Tibial artery (tissue), 4 donors: ENCODE measurements around the gene COX5B.
A peak's percentile ranks its signal among the peaks of the same experiment; 100 is the strongest.

Experiments used
- DNase-seq, 2 donors: peaks; one replicate each; pipeline ENCODE4 v3.0.0-alpha.2; 2019
- H3K27ac ChIP-seq, 2 donors: fragments of 200-600 bp; sonication (generic) in 1 of 2; 1 replicate in 1 of 2; 2 replicates in 1 of 2; pipeline ENCODE4 v1.5.1; 2018 to 2019; ENCODE audit warnings: mild to moderate bottlenecking in 1 of 2
- H3K27me3 ChIP-seq, 2 donors: fragments of 200-600 bp; sonication (generic) in 1 of 2; one replicate each; pipeline versions ENCODE4 v1.5.1 to v1.6.0; 2016 to 2019
- H3K36me3 ChIP-seq, 3 donors: fragments of 200-600 bp; sonication (generic) in 2 of 3; one replicate each; pipeline ENCODE4 v1.5.1; 2016 to 2019; ENCODE audit warnings: mild to moderate bottlenecking in 2 of 3
- H3K4me1 ChIP-seq, 4 donors: fragments of 200-600 bp; sonication (generic) in 2 of 4; 1 replicate in 3 of 4; 2 replicates in 1 of 4; pipeline ENCODE4 v1.5.1; 2016 to 2019
- H3K4me3 ChIP-seq, 2 donors: fragments of 200-600 bp; sonication (generic) in 1 of 2; 1 replicate in 1 of 2; 2 replicates in 1 of 2; pipeline ENCODE4 v1.5.1; 2018 to 2019; ENCODE audit warnings: mild to moderate bottlenecking in 2 of 2
- H3K9me3 ChIP-seq, 3 donors: fragments of 200-600 bp; sonication (generic) in 1 of 3; one replicate each; pipeline ENCODE4 v1.5.1; 2016 to 2019
- intact Hi-C: fragments of 100-400 bp; cut with DNase I; formaldehyde crosslinking; loops from one replicate; pipeline ENCODE4 v1.15.0; 2023; ENCODE audit warnings: low total_unique reads
- TF ChIP-seq, protein P1 (sequence below), 2 experiments: fragments of 200-600 bp in 1 of 2; fragments of 450-650 bp in 1 of 2; IDR thresholded peaks; one replicate each; pipeline ENCODE4 v1.5.1; 2017 to 2019; ENCODE audit warnings: antibody characterized with exemption in 2 of 2, mild to moderate bottlenecking in 1 of 2, moderate library complexity in 1 of 2

The COX5B gene

DNA sequence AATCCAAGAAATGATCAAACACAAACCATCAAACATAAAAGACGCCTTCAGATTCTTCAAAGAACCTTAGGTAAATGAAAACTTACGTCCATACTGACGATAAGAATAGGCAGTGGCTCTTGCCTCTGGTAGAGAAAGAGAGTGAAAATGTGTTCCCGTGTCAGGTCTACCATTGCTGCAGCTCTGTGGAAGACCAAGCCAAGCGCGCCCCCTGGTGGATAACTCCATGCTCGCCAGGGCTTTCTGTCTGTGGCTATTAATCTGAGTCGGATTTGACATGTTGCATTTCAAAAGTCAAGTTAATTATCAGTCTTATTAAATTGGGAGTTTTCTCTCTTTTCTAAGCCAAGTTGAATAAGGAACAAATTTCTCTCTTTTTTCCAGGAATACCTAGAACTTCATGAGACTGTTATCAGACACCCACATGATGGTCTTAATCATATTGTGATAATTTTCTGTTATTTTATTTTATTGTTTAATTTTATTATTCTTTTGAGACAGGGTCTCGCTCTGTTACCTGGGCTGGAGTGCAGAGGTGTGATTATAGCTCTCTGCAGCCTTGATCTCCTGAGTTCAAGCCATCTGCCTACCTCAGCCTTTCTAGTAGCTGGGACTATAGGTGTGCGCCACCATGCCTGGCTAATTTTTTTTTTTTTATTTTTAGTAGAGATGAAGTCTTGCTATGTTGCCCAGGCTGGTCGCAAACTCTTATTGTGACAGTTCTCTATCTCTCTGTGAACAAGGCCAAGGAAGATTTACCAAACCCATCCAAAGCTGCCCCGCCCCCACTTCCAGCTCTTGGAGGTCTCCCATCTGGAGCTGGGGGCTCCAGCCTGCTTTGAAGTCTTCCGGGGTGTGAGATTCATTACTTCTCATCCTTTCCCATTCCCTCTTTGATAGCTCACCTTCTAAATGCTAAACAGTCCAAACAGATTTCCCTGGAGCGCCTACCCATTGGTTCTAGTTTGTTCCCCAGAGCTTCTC lies 51.7 kb downstream of the COX5B start:
- intact Hi-C loops, result loop anchor here (2.0 kb wide), 1 partner anchor 107 kb away; no protein-coding TSS in a partner anchor
- no peaks in the 10 kb centered on the region for H3K27me3 ChIP-seq
- H3K36me3 ChIP-seq, result peaks cover 0 to 11% (median 0%) of the 10 kb centered on the region in 3 donors
- H3K9me3 ChIP-seq, result no peaks in the 10 kb centered on the region
- no peak overlapping the region for H3K4me3 ChIP-seq
- peaks cover 0 to 5% (median 2%) of the 10 kb centered on the region in 4 donors for H3K4me1 ChIP-seq
- DNase-seq, result peak; percentile 91 to 92
- TF ChIP-seq, protein P1, sequence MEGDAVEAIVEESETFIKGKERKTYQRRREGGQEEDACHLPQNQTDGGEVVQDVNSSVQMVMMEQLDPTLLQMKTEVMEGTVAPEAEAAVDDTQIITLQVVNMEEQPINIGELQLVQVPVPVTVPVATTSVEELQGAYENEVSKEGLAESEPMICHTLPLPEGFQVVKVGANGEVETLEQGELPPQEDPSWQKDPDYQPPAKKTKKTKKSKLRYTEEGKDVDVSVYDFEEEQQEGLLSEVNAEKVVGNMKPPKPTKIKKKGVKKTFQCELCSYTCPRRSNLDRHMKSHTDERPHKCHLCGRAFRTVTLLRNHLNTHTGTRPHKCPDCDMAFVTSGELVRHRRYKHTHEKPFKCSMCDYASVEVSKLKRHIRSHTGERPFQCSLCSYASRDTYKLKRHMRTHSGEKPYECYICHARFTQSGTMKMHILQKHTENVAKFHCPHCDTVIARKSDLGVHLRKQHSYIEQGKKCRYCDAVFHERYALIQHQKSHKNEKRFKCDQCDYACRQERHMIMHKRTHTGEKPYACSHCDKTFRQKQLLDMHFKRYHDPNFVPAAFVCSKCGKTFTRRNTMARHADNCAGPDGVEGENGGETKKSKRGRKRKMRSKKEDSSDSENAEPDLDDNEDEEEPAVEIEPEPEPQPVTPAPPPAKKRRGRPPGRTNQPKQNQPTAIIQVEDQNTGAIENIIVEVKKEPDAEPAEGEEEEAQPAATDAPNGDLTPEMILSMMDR (IDR thresholded peaks at IDR 0.05), result peak; percentile 91 to 97
- H3K27ac ChIP-seq, result peak overlapping the region in 1 of 2 donors; percentile 40
